HG03457 (cell line): Measurements from ENCODE around the gene MAP3K20.

Experiments
- ATAC-seq: cut with Tn5 transposase; IDR thresholded peaks from one replicate; pipeline ENCODE4 v1.9.1; 2021; ENCODE audit warnings: moderate number of reproducible peaks; ENCODE audit not compliant: unreplicated experiment

The MAP3K20 gene

DNA sequence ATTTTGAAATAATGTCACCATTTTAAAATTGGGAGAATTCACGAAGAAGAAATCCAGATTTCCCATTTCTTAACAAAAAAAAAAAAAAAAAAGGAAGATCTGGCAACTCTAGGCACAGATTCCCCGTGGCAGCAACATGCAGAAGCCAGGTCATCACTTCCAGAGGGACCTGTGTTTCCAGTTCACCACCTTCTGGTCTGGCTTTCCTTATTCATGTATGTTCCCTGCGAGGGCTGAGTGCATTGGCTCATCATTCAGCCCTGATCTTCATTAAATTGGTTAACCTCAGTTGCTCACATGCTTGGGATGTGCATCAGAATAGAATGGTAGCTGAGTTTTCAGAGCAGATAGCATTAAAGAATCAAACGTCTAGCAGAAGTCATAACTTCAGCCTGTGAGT is 25.0 kb upstream of the MAP3K20 start:
- ATAC-seq: no peak

- no peak for ATAC-seq
Observed at GRCh38 chr2:173051463-173052215, 24.0 kb upstream of the MAP3K20 start.

- no peak for ATAC-seq
Observed at GRCh38 chr2:173053043-173053699, 22.5 kb upstream of the MAP3K20 start.

- no peak for ATAC-seq
Observed at GRCh38 chr2:173054466-173054865, 21.2 kb upstream of the MAP3K20 start.

DNA sequence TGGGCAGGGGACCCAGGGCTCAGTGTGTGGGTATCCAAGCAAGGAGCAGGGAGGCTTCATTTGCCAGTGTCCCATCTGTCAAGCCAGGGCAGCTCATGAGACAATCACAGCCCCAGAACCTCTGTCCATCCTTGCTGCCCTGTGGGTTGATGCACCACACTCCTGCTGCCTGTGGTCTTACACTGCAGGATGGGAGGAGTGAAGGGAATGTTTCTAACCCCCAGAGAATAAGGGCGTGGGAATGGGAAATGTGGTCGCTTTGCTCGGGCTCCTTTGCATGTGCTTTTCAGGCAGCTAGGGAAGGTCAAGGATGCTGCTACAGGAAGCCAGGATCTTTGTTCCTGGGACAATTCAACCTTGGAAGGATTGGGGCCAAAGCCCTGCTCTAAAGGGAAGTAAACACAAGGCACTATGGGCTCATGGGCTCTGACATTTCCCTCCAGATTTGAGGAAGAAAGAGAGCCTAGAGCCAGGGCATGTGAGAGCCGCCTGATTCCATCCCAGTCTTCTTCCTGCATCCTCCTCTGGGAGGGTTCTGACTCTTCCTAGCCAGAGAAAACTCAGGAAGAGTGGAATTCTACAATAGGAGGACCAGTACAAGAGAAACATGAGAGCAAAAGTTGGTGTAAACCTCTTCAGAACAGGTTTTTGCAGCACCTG is 18.8 kb upstream of the MAP3K20 start:
- ATAC-seq: no peak

GRCh38 chr2:173058097-173058496 is 17.5 kb upstream of the MAP3K20 start:
- ATAC-seq: no peak

- no peak for ATAC-seq
Observed at GRCh38 chr2:173058673-173059072, 17.0 kb upstream of the MAP3K20 start.

DNA sequence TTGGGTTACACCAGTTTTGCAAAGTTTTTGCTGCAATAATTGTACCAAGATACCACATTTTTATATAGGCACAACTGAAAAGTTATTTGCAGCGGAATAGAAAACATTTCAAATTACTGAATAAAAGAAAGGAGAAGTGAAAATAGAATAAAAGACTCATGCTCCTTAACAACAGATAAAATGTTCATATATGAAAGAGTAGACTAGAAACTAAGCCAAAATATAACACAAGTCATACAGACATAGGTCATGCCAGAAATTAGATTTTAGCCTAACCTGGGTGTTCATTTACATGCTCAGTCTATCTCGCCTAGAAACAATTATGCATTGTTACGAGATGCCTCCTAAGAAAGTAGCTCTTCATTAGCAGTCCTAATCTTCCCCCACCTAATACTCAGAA is 16.4 kb upstream of the MAP3K20 start:
- ATAC-seq: no peak

GRCh38 chr2:173059971-173060461 is 15.6 kb upstream of the MAP3K20 start:
- ATAC-seq: no peak

GRCh38 chr2:173062801-173063200 is 12.8 kb upstream of the MAP3K20 start:
- ATAC-seq: no peak

GRCh38 chr2:173064151-173064805 is 11.4 kb upstream of the MAP3K20 start:
- no peak for ATAC-seq

DNA sequence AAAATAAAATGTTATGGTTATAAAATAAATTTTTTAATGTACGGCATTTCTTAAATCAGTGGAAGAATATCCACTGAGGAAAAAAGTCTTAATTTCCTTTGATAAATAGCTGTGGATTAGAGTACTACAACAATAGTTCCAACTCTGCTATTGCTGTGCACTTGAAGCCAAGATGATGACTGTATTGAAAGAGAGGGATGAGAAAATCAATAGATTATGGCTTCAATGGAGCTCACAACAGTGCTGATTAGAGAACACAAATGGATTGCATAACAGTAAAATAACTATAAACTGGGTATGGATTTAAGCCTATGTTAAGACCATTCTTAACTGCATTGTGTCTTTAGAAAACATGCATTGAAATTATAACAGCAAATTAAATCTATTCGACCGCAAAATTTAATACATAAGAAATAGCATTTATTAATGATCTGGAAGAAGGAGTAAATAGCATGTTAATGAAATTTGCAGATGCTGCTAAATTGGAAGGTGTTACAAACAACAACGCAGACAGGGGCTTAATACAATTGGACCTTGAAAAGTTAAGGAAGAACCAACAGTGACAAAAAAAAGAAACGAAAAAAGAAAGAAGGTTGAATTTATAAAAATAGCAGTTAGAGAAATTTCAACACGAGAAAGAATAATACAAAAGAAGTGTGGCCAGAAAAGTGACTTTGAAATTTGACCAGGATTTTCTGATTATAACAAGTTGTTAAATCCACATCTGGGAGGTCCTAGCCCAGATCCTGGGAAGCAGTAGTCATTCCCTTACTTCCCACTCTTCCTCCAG is 8.6 kb upstream of the MAP3K20 start:
- ATAC-seq: no peak

GRCh38 chr2:173075056-173075780 is 428 bp upstream of the MAP3K20 start:
- no peak for ATAC-seq

- no peak for ATAC-seq
Observed at GRCh38 chr2:173076581-173077345, 1.1 kb downstream of the MAP3K20 start.

DNA sequence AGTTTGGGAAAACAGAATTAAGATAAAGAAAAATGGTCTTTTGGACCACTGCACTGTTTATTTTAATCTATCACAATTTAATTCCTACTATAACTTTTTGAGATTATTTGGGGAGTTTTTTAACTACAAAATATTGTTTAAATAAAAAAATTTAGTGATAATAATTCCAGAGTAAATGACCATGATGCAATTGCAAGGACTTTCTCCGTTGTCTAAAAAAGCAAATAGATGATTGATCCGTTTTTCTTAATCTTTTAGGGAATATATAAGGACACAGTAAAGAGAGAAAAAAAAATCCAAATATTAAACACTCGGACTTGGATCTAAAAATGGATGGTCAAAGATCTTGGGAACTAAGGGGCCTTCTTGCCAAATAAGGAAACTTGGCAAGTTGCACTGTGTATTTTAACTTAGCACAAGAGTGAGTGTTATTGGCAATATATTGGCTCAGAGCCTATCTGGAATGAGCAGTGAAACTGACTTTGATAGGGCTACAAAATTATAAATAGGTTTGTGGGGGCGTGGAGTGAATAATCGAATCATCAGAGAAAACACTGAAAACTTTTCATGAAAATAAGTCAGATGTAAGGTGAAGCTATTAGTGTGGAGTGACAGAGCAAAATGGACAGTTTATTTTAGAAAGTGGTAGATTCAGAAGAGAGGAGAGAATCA is 2.0 kb downstream of the MAP3K20 start:
- ATAC-seq: no peak

GRCh38 chr2:173079141-173079540 is 3.5 kb downstream of the MAP3K20 start:
- no peak for ATAC-seq

- ATAC-seq: no peak
Observed at GRCh38 chr2:173079973-173080860, 4.6 kb downstream of the MAP3K20 start.
